GM10266 (cell line): ENCODE data around the gene ADAMTS2.

Experiments used
- DNase-seq: peaks from one replicate; pipeline ENCODE4 v3.0.0; 2012; ENCODE audit errors: extremely low spot score
- CTCF ChIP-seq: IDR thresholded peaks from 2 replicates; pipeline ENCODE4 v1.5.1; 2012; ENCODE audit warnings: mild to moderate bottlenecking, low read depth; ENCODE audit not compliant: control insufficient read depth, insufficient read depth; ENCODE audit errors: missing control alignments

ADAMTS2 gene

GRCh38 chr5:179192891-179193470 is 152.3 kb downstream of the ADAMTS2 start:
- no peak for TF ChIP-seq CTCF

GRCh38 chr5:179192185-179192890 is 152.9 kb downstream of the ADAMTS2 start:
- TF ChIP-seq CTCF = no peak
- no peak for DNase-seq

More at GRCh38 chr5:179192891-179193470, 152.3 kb downstream of the ADAMTS2 start:
- no peak for DNase-seq

DNA sequence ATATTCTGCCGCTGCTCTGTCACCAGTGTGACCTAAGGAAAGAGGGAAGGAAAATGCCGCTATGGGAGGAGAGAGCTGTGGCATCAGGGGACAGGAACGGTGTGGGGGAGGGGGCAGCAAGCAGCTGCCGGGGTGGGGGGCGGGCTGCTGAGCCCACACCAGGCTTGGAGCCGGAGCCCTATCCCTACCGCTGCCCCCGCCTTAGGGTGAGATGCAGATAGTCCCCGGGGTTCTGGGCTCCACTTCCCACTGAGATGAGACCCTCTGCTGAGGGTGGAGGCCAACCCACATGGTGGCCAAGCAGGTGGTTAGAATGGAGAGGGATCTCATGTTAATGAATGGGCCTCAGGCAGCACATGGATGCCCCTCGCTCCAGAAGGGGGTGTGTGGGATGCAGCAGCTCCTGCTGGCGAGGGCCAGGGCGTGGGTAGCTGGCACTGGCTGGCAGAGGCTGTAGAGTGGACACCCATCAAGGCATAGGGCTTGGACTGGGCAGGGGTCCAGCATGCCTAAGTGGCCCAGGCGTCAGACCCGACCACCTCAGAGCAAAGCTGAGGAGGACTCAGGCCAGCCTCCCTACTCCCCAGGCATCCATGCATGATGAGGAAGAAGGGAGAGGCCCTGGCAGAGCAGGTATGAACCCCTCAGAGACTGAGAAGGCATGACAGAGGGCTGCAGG is 153.6 kb downstream of the ADAMTS2 start:
- DNase-seq = no peak
- TF ChIP-seq CTCF = no peak

GRCh38 chr5:179190851-179191505 is 154.3 kb downstream of the ADAMTS2 start:
- no peak for TF ChIP-seq CTCF
- no peak for DNase-seq

DNA sequence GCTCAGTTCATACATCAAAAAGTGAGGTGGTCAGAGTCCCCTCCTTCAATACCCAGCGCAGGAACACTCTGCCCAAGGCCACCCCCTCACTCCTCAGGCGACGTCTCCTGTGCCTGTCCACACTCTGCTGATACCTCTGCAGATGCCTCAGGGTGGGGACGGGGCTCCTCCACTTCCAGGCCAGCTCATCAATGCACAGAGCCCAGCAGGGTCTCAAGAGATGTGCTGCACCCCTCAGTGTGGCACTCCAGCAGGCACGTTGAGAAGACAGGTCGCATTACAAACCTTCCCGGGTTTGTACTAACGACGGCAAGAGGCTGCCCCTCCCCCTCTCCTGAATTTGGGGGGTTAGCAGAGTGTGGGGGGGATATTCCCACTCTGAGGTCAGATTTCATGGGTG is 156.6 kb downstream of the ADAMTS2 start:
- no peak for TF ChIP-seq CTCF
- DNase-seq = no peak

DNA sequence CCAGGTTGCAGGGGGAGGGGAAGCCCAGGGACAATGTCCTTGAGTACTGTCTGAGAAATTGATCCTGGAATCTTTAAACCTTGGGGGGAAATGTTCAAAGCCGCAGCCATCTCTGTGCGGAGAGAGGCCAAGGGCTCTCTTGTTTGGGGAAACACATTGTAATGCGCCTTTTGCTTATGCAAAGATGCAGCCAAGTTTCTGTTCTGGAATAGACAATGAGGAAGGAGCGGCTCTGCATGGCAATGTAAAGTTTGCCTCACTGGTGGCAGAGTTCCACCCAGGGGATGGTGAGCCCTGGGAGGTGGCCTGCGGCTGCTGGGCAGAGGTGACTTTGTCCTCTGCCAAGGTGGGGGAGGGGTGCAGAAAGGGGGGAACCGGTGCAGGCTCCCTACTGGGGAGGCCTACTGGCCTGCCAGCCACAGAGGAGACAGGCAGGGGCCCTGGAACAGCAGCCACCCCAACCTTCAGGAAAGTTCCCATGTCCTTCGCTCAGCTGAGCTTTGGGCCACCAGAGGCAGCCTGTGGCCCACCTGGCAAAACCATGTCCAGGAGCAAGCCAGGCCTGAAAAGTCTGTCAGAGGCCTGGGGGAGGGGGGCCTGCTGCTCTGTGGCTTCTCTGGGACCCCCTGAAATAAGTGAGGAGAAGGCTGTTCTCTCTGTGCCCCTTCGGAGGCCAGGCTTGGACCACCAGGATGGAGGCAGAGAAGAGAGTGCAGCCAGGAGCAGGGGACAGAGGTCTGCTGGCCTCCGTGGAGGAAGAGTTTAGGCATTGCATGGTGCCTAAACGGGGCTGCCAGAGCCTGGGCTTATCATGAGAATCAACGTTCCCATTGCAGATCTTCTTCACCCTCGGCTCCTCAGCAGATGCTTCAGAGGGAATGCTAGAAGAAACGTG is 157.3 kb downstream of the ADAMTS2 start:
- no peak for DNase-seq
- TF ChIP-seq CTCF = no peak
